H9 (cell line): ENCODE data around the gene NCAM1. TPM values are rescaled to one million over a fixed set of nuclear protein-coding genes. Genes with fewer than 3 reads are reported as not detected.

Experiments used
- DNase-seq: peaks from one replicate; pipeline ENCODE4 v3.0.0-alpha.2; 2017
- H2AFZ ChIP-seq: one replicate; pipeline ENCODE4 v1.6.1; 2013; ENCODE audit warnings: mild to moderate bottlenecking, low read length, control low read depth, moderate library complexity
- H2AK5ac ChIP-seq: 2 replicates; pipeline ENCODE4 v1.6.1; 2013; ENCODE audit warnings: low read length, control low read depth, mixed read lengths; ENCODE audit not compliant: insufficient read length
- H2BK120ac ChIP-seq: one replicate; pipeline ENCODE4 v1.6.1; 2013; ENCODE audit warnings: low read depth, mild to moderate bottlenecking, low read length, control low read depth, inconsistent platforms; ENCODE audit not compliant: poor library complexity, severe bottlenecking
- H2BK12ac ChIP-seq: 2 replicates; pipeline ENCODE4 v1.6.1; 2013; ENCODE audit warnings: low read length, control low read depth, mixed read lengths, low read depth; ENCODE audit not compliant: insufficient read length
- H2BK15ac ChIP-seq: 2 replicates; pipeline ENCODE4 v1.6.1; 2013; ENCODE audit warnings: low read depth, low read length, control low read depth
- H2BK20ac ChIP-seq: one replicate; pipeline ENCODE4 v1.6.1; 2013; ENCODE audit warnings: low read depth, mild to moderate bottlenecking, low read length, control low read depth, inconsistent platforms; ENCODE audit not compliant: poor library complexity, severe bottlenecking
- H2BK5ac ChIP-seq: 2 replicates; pipeline ENCODE4 v1.6.1; 2013; ENCODE audit warnings: low read length, control low read depth, mixed read lengths; ENCODE audit not compliant: insufficient read length
- H3K14ac ChIP-seq: 2 replicates; pipeline ENCODE4 v1.6.1; 2013; ENCODE audit warnings: low read length, control low read depth; ENCODE audit not compliant: insufficient read depth
- H3K18ac ChIP-seq: 2 replicates; pipeline ENCODE4 v1.6.1; 2013; ENCODE audit warnings: low read depth, mild to moderate bottlenecking, mixed read lengths, low read length, control low read depth; ENCODE audit not compliant: insufficient read length
- H3K23ac ChIP-seq: 2 replicates; pipeline ENCODE4 v1.6.1; 2013; ENCODE audit warnings: low read length, control low read depth, mixed read lengths, low read depth; ENCODE audit not compliant: insufficient read length
- H3K23me2 ChIP-seq: 2 replicates; pipeline ENCODE4 v1.6.1; 2013; ENCODE audit warnings: low read depth, mild to moderate bottlenecking, mixed read lengths, low read length, control low read depth; ENCODE audit not compliant: insufficient read length, poor library complexity, severe bottlenecking
- H3K27ac ChIP-seq: 2 replicates; pipeline ENCODE4 v1.5.1; 2013; ENCODE audit warnings: low read length, control low read depth, mixed read lengths, low read depth; ENCODE audit not compliant: insufficient read length
- H3K27me3 ChIP-seq: 2 replicates; pipeline ENCODE4 v1.6.1; 2013; ENCODE audit warnings: low read length, control low read depth, inconsistent platforms; ENCODE audit not compliant: insufficient read depth
- H3K4ac ChIP-seq: 2 replicates; pipeline ENCODE4 v1.6.1; 2013; ENCODE audit warnings: low read depth, mild to moderate bottlenecking, control low read depth, inconsistent platforms, low read length, moderate library complexity
- H3K4me1 ChIP-seq: 2 replicates; pipeline ENCODE4 v1.6.1; 2013; ENCODE audit warnings: low read length, control low read depth, inconsistent platforms; ENCODE audit not compliant: insufficient read depth
- H3K4me2 ChIP-seq: 2 replicates; pipeline ENCODE4 v1.6.1; 2013; ENCODE audit warnings: low read length, control low read depth, mixed read lengths; ENCODE audit not compliant: insufficient read length, insufficient read depth
- H3K56ac ChIP-seq: 2 replicates; pipeline ENCODE4 v1.6.1; 2013; ENCODE audit warnings: low read depth, mild to moderate bottlenecking, mixed read lengths, low read length, control low read depth; ENCODE audit not compliant: insufficient read length
- H3K79me1 ChIP-seq: 2 replicates; pipeline ENCODE4 v1.6.1; 2013; ENCODE audit warnings: low read depth, mild to moderate bottlenecking, moderate library complexity, low read length, control low read depth, inconsistent platforms; ENCODE audit not compliant: insufficient read depth, poor library complexity, severe bottlenecking
- H3K79me2 ChIP-seq: 2 replicates; pipeline ENCODE4 v1.6.1; 2013; ENCODE audit warnings: low read length, control low read depth, inconsistent platforms; ENCODE audit not compliant: insufficient read depth
- H3K9ac ChIP-seq: 2 replicates; pipeline ENCODE4 v1.6.1; 2013; ENCODE audit warnings: low read length, control low read depth, mixed read lengths; ENCODE audit not compliant: insufficient read length; ENCODE audit errors: extremely low read depth
- H3K9me3 ChIP-seq: one replicate; pipeline ENCODE4 v1.6.1; 2013; ENCODE audit warnings: low read depth, low read length, inconsistent platforms; ENCODE audit not compliant: control insufficient read depth
- H3T11ph ChIP-seq: one replicate; pipeline ENCODE4 v1.6.1; 2013; ENCODE audit warnings: mild to moderate bottlenecking, low read length, control low read depth, inconsistent platforms
- H4K20me1 ChIP-seq: one replicate; pipeline ENCODE4 v1.6.1; 2013; ENCODE audit not compliant: control insufficient read depth, insufficient read length, insufficient read depth
- H4K5ac ChIP-seq: 2 replicates; pipeline ENCODE4 v1.6.1; 2013; ENCODE audit warnings: low read depth, mild to moderate bottlenecking, mixed read lengths, low read length, control low read depth; ENCODE audit not compliant: insufficient read length
- H4K8ac ChIP-seq: replicated peaks from 2 replicates; pipeline ENCODE4 v1.6.1; 2013; ENCODE audit warnings: low read length, control low read depth, mixed read lengths, low read depth; ENCODE audit not compliant: insufficient read length
- H4K91ac ChIP-seq: 2 replicates; pipeline ENCODE4 v1.6.1; 2013; ENCODE audit warnings: low read depth, mild to moderate bottlenecking, moderate library complexity, mixed read lengths, low read length, control low read depth; ENCODE audit not compliant: insufficient read length
- H3K27ac Mint-ChIP-seq, 3 experiments: 2 replicates in 2 of 3; 3 replicates in 1 of 3; pipeline ENCODE4 v1.8.0; 2020 to 2021; ENCODE audit warnings: mixed read lengths in 3 of 3, mild to moderate bottlenecking in 1 of 3, moderate library complexity in 1 of 3
- H3K27me3 Mint-ChIP-seq: 2 replicates; pipeline ENCODE4 v1.8.0; 2021; ENCODE audit warnings: low read depth, mild to moderate bottlenecking, moderate library complexity, mixed read lengths
- H3K36me3 Mint-ChIP-seq, 3 experiments: 2 replicates in 2 of 3; 3 replicates in 1 of 3; pipeline ENCODE4 v1.8.0; 2020 to 2021; ENCODE audit warnings: low read depth in 3 of 3, mixed read lengths in 3 of 3; ENCODE audit not compliant: insufficient read depth in 1 of 3
- H3K4me1 Mint-ChIP-seq, 2 experiments: 2 replicates each; pipeline ENCODE4 v1.8.0; 2020; ENCODE audit warnings: mixed read lengths in 2 of 2
- H3K4me3 Mint-ChIP-seq, 2 experiments: 2 replicates in 1 of 2; 3 replicates in 1 of 2; pipeline ENCODE4 v1.8.0; 2020 to 2021; ENCODE audit warnings: mild to moderate bottlenecking in 2 of 2, mixed read lengths in 2 of 2, moderate library complexity in 1 of 2
- H3K9me3 Mint-ChIP-seq, 2 experiments: 2 replicates in 1 of 2; 3 replicates in 1 of 2; pipeline ENCODE4 v1.8.0; 2020; ENCODE audit warnings: mild to moderate bottlenecking in 2 of 2, mixed read lengths in 2 of 2, moderate library complexity in 1 of 2
- WGBS: extraction: QIAGEN DNeasy Blood & Tissue Kit; methylation state at CpG from one replicate; pipeline ENCODE4 v1.1.7; 2013; ENCODE audit warnings: missing lambda C conversion rate, low lambda C conversion rate, mixed read lengths; ENCODE audit not compliant: insufficient read length; ENCODE audit errors: extremely low coverage; 5-methylcytosine and 5-hydroxymethylcytosine counted together
- total RNA-seq: library from RNA; stranded (reverse); gene quantifications from 2 replicates; pipeline ENCODE4 v1.2.1, GENCODE V29; 2021
- TF ChIP-seq, protein P1 (sequence below): fragments of 200-600 bp; sonication (generic); conservative IDR thresholded peaks from 3 replicates; pipeline ENCODE4 v1.8.0; 2021; ENCODE audit warnings: antibody characterized with exemption, mild to moderate bottlenecking

NCAM1 gene
- total RNA-seq, 1 experiment from 2014 or later, result 2.5 TPM

DNA sequence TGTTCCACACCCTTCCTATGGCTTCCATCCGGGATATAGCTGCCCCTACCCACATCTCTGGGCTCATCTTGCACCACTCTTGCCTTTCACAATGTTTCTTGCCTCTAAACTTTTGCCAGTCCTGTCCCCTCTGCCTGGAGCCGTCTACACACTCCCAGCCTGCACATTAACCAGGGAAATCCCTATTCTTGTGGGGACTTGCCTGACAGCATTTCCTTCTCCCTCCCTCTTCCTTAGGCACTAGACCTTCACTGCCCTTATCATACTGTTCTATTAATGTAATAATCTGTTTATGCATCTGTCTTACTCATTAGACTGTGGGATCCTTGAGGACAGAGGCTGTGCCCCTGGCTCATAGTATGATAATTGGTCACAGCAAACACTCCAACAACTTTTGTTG lies 347.4 kb downstream of the NCAM1 start:
- H2BK12ac ChIP-seq, result no peak overlapping the region
- H3K9me3 Mint-ChIP-seq, result peaks cover 0 to under 1% of the 10 kb centered on the region in 2 experiments; a peak in 1 of 5 replicates
- H3T11ph ChIP-seq, result no peak overlapping the region
- DNase-seq, result no peak
- H3K27me3 Mint-ChIP-seq, result peaks cover 6% of the 10 kb centered on the region
- no peaks in the 10 kb centered on the region for H3K79me1 ChIP-seq
- no peak overlapping the region for H2AK5ac ChIP-seq
- H3K27me3 ChIP-seq, result no peaks in the 10 kb centered on the region
- H3K23me2 ChIP-seq, result no peaks in the 10 kb centered on the region
- no peak overlapping the region for H4K5ac ChIP-seq
- no peaks in the 10 kb centered on the region for H3K36me3 Mint-ChIP-seq
- no peak overlapping the region for H2BK5ac ChIP-seq
- H3K14ac ChIP-seq, result no peak overlapping the region
- no peak overlapping the region for H3K56ac ChIP-seq
- H3K4ac ChIP-seq, result no peak overlapping the region
- no peak overlapping the region for H4K91ac ChIP-seq
- no peak overlapping the region for H3K27ac ChIP-seq
- H3K18ac ChIP-seq, result no peak overlapping the region
- H2BK120ac ChIP-seq, result no peak overlapping the region
- H4K20me1 ChIP-seq, result no peaks in the 10 kb centered on the region
- no peak overlapping the region for H2AFZ ChIP-seq
- no peak overlapping the region for H3K23ac ChIP-seq
- no peaks in the 10 kb centered on the region for H3K9me3 ChIP-seq
- TF ChIP-seq, protein P1, sequence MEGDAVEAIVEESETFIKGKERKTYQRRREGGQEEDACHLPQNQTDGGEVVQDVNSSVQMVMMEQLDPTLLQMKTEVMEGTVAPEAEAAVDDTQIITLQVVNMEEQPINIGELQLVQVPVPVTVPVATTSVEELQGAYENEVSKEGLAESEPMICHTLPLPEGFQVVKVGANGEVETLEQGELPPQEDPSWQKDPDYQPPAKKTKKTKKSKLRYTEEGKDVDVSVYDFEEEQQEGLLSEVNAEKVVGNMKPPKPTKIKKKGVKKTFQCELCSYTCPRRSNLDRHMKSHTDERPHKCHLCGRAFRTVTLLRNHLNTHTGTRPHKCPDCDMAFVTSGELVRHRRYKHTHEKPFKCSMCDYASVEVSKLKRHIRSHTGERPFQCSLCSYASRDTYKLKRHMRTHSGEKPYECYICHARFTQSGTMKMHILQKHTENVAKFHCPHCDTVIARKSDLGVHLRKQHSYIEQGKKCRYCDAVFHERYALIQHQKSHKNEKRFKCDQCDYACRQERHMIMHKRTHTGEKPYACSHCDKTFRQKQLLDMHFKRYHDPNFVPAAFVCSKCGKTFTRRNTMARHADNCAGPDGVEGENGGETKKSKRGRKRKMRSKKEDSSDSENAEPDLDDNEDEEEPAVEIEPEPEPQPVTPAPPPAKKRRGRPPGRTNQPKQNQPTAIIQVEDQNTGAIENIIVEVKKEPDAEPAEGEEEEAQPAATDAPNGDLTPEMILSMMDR, result no peak
- no peak overlapping the region for H2BK15ac ChIP-seq
- no peaks in the 10 kb centered on the region for H3K79me2 ChIP-seq
- H3K9ac ChIP-seq, result no peak overlapping the region
- WGBS, result no CpG with 5 or more reads among the region's 2 CpGs
- no peak overlapping the region for H3K4me2 ChIP-seq
- H3K27ac Mint-ChIP-seq, result no peak overlapping the region
- H3K4me1 Mint-ChIP-seq, result peaks cover 2 to 3% of the 10 kb centered on the region in 2 experiments
- H3K4me1 ChIP-seq, result no peaks in the 10 kb centered on the region
- H4K8ac ChIP-seq, result no peak overlapping the region
- H2BK20ac ChIP-seq, result no peak overlapping the region
- no peak overlapping the region for H3K4me3 Mint-ChIP-seq
